ENCODE measurements around the gene ICE1.
"Not testable (repeated sequence)": the region's sequence is repeated elsewhere in the genome, so short reads cannot be mapped to it uniquely, and the experiment has no call there.

The ICE1 gene

GRCh38 chr5:5512543-5512942, 90.1 kb downstream of the ICE1 start:
- intact Hi-C loops (cut with DNase I): no loop called here
- no peak for DNase-seq

- intact Hi-C loops (cut with DNase I); DNase-seq: not testable (repeated sequence)
These were observed 98.1 kb downstream of the ICE1 start for GRCh38 chr5:5520622-5521021.

GRCh38 chr5:5521029-5521428, 98.6 kb downstream of the ICE1 start:
- no peak for DNase-seq
- intact Hi-C loops (cut with DNase I): no loop called here

GRCh38 chr5:5521478-5521877, 99.0 kb downstream of the ICE1 start:
- intact Hi-C loops (cut with DNase I): no loop called here
- no peak for DNase-seq

GRCh38 chr5:5522336-5522735, 99.9 kb downstream of the ICE1 start:
- no peak for DNase-seq

GRCh38 chr5:5523066-5523505, 100.6 kb downstream of the ICE1 start:
- no peak for DNase-seq
- intact Hi-C loops (cut with DNase I): no loop called here

More at GRCh38 chr5:5522336-5522735, 99.9 kb downstream of the ICE1 start:
- intact Hi-C loops (cut with DNase I): no loop called here

GRCh38 chr5:5524327-5524726, 101.8 kb downstream of the ICE1 start:
- no peak for DNase-seq

GRCh38 chr5:5531371-5531770, 108.9 kb downstream of the ICE1 start:
- peak in 9 of 42 donors; percentile 4 to 50 (median 17) for DNase-seq
- intact Hi-C loops (cut with DNase I): no loop called here

More at GRCh38 chr5:5524327-5524726, 101.8 kb downstream of the ICE1 start:
- intact Hi-C loops (cut with DNase I): no loop called here

GRCh38 chr5:5532306-5533076, 110.0 kb downstream of the ICE1 start:
- intact Hi-C loops (cut with DNase I): no loop called here
- no peak for DNase-seq

- no peak for DNase-seq
- intact Hi-C loops (cut with DNase I): no loop called here
These were observed 111.5 kb downstream of the ICE1 start for GRCh38 chr5:5533927-5534326.

- intact Hi-C loops (cut with DNase I): no loop called here
- no peak for DNase-seq
These were observed 111.9 kb downstream of the ICE1 start for GRCh38 chr5:5534333-5534732.

GRCh38 chr5:5536871-5537270, 114.4 kb downstream of the ICE1 start:
- intact Hi-C loops (cut with DNase I): no loop called here
- no peak for DNase-seq

- intact Hi-C loops (cut with DNase I): no loop called here
- no peak for DNase-seq
These were observed 114.9 kb downstream of the ICE1 start for GRCh38 chr5:5537426-5537825.

GRCh38 chr5:5539590-5539989, 117.1 kb downstream of the ICE1 start:
- intact Hi-C loops (cut with DNase I): no loop called here

More at GRCh38 chr5:5539590-5539989, 117.1 kb downstream of the ICE1 start:
- no peak for DNase-seq
